Gastroesophageal sphincter (tissue), 3 donors: Measurements from ENCODE around the gene STK32C.

ENCODE experiments used
- EP300 ChIP-seq: sonication (generic); formaldehyde crosslinking; IDR thresholded peaks from one replicate; pipeline ENCODE4 v1.6.1; 2017; ENCODE audit warnings: antibody characterized with exemption, mild to moderate bottlenecking
- POLR2A ChIP-seq, 2 donors: fragments of 450-650 bp; IDR thresholded peaks; one replicate each; pipeline ENCODE4 v1.6.1; 2017; ENCODE audit warnings: antibody characterized with exemption in 2 of 2, mild to moderate bottlenecking in 2 of 2, moderate library complexity in 1 of 2
- POLR2AphosphoS5 ChIP-seq: sonication (generic); formaldehyde crosslinking; IDR thresholded peaks from one replicate; pipeline ENCODE4 v1.6.1; 2017; ENCODE audit warnings: antibody characterized with exemption
- TF ChIP-seq, protein P1 (sequence below), 4 experiments: fragments of 200-600 bp in 2 of 4; fragments of 450-650 bp in 2 of 4; sonication (generic) in 1 of 4; IDR thresholded peaks; one replicate each; pipeline ENCODE4 v1.5.1; 2017 to 2019; ENCODE audit warnings: antibody characterized with exemption in 4 of 4, mild to moderate bottlenecking in 2 of 4, moderate library complexity in 2 of 4

DNA sequence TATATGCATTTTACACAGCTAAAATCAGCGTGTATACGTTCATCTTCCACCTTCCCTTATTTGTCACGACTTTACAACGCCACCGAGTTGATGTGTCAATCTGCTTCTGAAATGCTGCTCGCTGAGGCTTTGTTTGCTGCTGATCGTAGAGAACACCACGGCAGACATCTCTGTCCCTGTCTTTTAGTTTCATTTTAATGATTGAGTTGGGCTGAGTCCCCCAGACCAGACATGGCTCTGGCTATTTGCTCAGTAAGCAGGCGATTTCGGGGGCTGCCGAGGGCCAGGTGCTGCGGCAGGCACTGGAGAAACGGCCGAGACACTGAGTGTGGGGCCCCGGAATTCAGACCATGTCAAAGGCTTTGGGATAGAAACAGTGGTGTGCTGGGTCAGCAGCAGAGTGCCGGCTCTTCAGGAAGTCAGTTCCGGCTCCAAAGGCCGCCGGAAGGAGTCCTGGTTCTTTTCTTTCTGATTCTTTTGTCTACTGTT is 29.2 kb upstream of the STK32C start:
- TF ChIP-seq POLR2A (IDR thresholded peaks at IDR 0.05) = no peak
- TF ChIP-seq, protein P1, sequence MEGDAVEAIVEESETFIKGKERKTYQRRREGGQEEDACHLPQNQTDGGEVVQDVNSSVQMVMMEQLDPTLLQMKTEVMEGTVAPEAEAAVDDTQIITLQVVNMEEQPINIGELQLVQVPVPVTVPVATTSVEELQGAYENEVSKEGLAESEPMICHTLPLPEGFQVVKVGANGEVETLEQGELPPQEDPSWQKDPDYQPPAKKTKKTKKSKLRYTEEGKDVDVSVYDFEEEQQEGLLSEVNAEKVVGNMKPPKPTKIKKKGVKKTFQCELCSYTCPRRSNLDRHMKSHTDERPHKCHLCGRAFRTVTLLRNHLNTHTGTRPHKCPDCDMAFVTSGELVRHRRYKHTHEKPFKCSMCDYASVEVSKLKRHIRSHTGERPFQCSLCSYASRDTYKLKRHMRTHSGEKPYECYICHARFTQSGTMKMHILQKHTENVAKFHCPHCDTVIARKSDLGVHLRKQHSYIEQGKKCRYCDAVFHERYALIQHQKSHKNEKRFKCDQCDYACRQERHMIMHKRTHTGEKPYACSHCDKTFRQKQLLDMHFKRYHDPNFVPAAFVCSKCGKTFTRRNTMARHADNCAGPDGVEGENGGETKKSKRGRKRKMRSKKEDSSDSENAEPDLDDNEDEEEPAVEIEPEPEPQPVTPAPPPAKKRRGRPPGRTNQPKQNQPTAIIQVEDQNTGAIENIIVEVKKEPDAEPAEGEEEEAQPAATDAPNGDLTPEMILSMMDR (IDR thresholded peaks at IDR 0.05) = no peak
- no peak for TF ChIP-seq POLR2AphosphoS5
- no peak for TF ChIP-seq EP300
